ENCODE results near the gene ZSWIM2.

- TF ChIP-seq POLR2A (IDR thresholded peaks at IDR 0.05) (no peak), CTCF (IDR thresholded peaks at IDR 0.05) (no peak)
These were observed 65.7 kb downstream of the ZSWIM2 start for GRCh38 chr2:186783254-186783653.
